ENCODE results near the gene PRMT1.

Gene PRMT1

DNA sequence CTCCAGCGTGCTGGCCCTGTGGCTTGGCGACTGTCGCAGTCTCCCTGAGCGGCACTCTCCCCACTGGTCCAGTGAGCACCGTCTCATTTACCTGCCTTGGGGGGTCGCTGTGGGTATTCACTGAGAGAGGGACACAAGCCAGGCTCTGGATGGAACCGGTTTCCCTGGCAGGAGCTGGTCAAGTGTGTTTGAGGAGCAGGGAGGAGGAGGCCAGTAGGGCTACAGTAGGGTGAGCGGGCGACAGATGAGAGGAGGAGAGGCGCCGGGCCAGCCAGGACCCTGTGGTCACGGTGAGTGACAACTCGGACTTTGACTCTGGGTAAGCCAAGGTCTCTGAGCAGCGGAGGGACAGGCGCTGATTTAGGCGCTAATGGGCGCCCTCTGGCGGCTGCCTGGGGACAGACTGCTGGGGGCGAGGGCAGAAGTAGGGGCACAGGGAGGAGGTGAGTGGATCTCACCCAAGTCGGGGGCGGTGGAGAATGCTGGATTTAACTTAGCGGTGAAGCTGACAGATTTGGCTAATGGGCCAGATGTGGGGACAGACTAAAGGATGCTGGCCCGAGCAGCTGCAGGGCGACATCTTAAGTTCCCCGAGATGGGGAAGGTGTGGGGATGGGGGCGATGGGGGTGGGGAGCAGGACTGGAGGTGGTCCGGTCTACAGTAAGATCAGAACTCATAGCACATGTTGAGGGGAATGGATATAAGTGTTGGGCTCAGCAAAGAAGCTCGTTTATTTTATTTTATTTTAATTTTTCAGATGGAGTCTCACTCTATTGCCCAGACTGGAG lies 4.7 kb upstream of the PRMT1 start:
- DNase-seq (ENCODE audit: low spot score), result no peak

DNA sequence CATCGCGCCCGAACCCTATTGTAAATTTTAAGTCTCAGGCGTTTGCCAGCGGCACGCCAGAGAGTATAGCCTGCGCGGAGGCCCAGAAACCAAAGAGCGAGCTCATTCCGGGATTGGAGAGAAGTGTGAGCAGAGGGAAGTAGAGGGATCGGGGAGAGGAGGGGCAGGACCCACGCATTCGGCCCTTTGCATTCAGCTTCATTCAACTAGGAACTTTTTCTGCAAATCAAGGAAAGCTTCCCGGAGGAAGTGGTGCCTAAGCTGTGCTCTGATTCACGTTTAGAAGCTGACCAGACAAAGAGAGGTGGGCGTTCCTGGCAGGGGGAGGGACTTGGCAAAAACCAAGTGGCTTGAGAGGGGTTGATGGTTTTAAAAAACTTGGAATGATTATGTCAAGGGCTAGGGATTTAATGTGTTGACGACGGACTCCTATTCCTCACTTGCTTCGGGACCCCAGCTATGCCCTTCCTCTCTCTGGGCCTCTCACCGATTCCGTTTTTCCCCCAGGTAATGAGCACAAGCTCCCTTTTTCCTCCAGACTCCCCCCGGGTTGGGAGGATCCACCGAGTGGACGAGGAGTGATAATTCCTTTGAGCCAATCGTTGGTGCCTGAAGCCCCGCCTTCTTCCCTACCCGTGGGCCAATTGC lies 811 bp upstream of the PRMT1 start:
- DNase-seq (ENCODE audit: low spot score), result no peak

DNA sequence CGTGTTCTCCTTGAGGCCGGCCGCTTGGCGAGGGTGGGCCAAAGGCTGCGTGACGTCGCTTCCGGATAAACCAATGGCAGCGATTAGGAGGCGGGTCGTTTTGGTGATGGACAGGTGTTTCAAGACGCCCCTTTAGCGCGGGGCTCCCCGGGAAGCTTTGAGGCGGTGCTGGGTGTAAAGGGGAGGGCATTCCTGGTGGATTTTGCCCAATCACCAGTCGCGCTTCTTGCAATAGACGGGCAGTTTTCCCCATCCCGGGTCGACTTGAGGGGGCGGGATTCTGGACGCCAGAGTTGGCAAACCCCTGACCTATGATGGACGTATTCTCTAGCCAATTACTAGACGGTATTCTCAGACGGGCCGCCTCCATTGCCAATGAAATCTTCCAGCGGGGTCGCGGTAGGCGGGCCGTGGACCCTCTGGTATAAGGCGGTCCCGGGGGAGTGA lies 264 bp upstream of the PRMT1 start:
- DNase-seq (ENCODE audit: low spot score), result peak; percentile 100

- DNase-seq (ENCODE audit: low spot score), result peak; percentile 85
These were observed 1.0 kb downstream of the PRMT1 start for GRCh38 chr19:49677901-49678674.

DNA sequence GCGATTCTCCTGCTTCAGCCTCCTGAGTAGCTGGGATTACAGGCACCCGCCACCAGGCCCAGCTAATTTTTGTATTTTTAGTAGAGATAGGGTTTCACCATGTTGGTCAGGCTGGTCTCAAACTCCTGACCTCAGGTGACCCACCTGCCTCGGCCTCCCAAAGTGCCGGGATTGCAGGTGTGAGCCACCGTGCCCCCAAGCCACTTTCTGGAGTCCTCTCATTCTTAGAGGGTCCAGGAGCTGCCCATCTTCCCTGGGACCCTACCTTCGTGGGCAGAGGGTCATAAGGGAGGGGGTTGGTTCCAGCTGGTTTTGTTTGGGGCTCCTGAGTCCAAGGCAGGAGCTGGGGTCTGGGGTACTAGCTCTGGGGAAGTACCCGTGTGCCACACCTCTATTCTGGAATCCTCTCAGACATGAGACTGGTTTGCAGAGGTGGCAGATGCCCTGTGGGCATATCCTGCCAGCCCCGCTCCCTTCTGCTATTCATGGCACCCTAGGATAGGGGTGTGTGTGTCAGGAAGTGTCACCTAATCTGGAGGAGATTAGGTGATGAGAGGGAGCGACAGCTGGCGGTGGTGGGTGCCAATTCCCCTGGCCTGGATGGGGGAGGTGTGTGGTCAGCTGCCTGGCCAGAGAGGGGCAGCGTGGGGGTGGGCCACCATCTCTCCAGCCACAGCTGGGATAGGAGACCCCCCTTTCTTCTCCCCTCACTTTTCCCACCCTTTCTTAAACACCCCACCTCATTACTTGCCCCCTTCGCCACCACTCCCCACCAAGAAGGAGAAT lies 2.1 kb downstream of the PRMT1 start:
- DNase-seq (ENCODE audit: low spot score), result no peak

GRCh38 chr19:49679771-49680413 lies 2.8 kb downstream of the PRMT1 start:
- DNase-seq (ENCODE audit: low spot score), result no peak

GRCh38 chr19:49680421-49681351 lies 3.6 kb downstream of the PRMT1 start:
- DNase-seq (ENCODE audit: low spot score), result peak; percentile 97

DNA sequence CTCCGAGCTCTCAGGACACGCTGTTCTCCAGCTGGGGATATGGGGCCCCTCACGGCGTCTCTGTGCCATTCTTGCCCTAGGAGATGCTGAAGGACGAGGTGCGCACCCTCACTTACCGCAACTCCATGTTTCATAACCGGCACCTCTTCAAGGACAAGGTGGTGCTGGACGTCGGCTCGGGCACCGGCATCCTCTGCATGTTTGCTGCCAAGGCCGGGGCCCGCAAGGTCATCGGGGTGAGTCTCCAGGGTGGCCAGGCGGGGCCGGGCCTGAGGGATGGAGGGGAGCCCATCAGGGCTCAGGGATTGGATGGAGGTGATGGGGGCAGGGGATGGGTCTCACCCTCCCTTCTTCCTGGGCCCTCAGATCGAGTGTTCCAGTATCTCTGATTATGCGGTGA lies 4.8 kb downstream of the PRMT1 start:
- no peak for DNase-seq (ENCODE audit: low spot score)

GRCh38 chr19:49682274-49682673 lies 5.2 kb downstream of the PRMT1 start:
- no peak for DNase-seq (ENCODE audit: low spot score)

GRCh38 chr19:49683814-49684250 lies 6.8 kb downstream of the PRMT1 start:
- DNase-seq (ENCODE audit: low spot score), result no peak

- no peak for DNase-seq (ENCODE audit: low spot score)
These were observed 7.3 kb downstream of the PRMT1 start for GRCh38 chr19:49684251-49684982.

GRCh38 chr19:49684983-49685553 lies 8.0 kb downstream of the PRMT1 start:
- no peak for DNase-seq (ENCODE audit: low spot score)

DNA sequence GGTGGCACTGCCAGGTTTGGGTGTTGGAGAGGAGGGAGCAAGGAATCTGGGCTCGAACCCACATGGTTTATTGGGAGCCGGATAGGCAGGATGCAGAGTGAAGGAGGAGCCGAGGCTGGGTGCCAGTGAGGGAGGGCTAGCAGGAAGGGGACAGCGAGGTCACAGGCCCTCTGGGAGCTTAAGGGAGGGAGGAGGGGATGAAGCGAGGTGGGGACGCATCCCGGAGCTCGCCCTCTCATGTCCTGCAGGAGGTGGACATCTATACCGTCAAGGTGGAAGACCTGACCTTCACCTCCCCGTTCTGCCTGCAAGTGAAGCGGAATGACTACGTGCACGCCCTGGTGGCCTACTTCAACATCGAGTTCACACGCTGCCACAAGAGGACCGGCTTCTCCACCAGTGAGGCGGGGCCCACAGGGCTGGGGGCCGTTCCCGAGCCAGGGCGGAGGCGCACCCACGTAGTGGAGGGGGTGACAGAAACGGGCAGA lies 8.8 kb downstream of the PRMT1 start:
- no peak for DNase-seq (ENCODE audit: low spot score)

- DNase-seq (ENCODE audit: low spot score), result no peak
These were observed 9.5 kb downstream of the PRMT1 start for GRCh38 chr19:49686503-49687088.

GRCh38 chr19:49687150-49687549 lies 10.1 kb downstream of the PRMT1 start:
- no peak for DNase-seq (ENCODE audit: low spot score)

- no peak for DNase-seq (ENCODE audit: low spot score)
These were observed 10.7 kb downstream of the PRMT1 start for GRCh38 chr19:49687566-49688316.

DNA sequence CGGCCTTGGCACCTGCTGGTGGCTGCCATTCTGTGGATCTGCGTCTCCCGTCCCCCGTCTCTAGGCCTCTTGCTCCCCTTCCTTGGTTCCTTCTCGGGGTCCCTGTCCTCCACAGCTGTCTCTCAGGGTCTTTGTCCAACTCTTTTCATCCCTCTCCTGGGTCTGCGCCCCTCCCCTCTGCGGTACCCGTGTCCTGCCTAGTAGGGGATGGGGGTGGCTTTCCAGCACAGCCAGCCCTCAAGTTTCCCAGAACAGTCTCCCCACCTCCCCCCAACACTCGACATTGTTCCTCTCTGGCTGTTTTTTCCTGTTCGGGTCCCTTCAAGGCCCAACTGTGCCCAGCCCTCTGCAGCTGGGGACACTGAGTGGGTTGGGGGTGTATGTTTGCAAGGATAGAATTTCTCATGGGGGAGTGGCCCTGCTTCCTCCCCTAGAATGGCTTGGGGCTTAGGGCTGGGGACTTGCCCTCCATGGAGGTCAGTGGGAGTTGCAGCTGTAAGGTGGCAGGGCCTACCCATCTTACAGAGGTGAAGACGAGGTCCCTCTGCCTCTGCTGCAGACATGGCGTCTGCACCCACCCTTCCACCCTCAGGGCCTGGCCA lies 11.6 kb downstream of the PRMT1 start:
- no peak for DNase-seq (ENCODE audit: low spot score)
